Esophagus squamous epithelium (tissue), 5 donors: ENCODE measurements around the gene CEP128. TPM values are rescaled to one million over a fixed set of nuclear protein-coding genes. Genes with fewer than 3 reads are reported as not detected.

Experiments used
- DNase-seq: peaks from one replicate; lab custom pipeline; 2025; lab: John Stamatoyannopoulos, UW
- H3K27ac ChIP-seq, 4 donors: fragments of 200-600 bp; sonication (generic); one replicate each; pipeline ENCODE4 v1.5.1; 2016 to 2019; ENCODE audit warnings: mild to moderate bottlenecking in 1 of 4
- H3K27me3 ChIP-seq, 4 donors: fragments of 200-600 bp; sonication (generic); 1 replicate in 3 of 4; 2 replicates in 1 of 4; pipeline versions ENCODE4 v1.5.1 to v1.6.0; 2017 to 2021; ENCODE audit warnings: antibody characterized with exemption in 1 of 4
- H3K36me3 ChIP-seq, 3 donors: fragments of 200-600 bp; sonication (generic); one replicate each; pipeline ENCODE4 v1.5.1; 2016 to 2019
- H3K4me1 ChIP-seq, 3 donors: fragments of 200-600 bp; sonication (generic); one replicate each; pipeline ENCODE4 v1.5.1; 2017 to 2019
- H3K4me3 ChIP-seq, 4 donors: fragments of 200-600 bp; sonication (generic); 1 replicate in 3 of 4; 2 replicates in 1 of 4; pipeline ENCODE4 v1.5.1; 2016 to 2019; ENCODE audit warnings: mild to moderate bottlenecking in 2 of 4, moderate library complexity in 1 of 4
- H3K9me3 ChIP-seq, 3 donors: fragments of 200-600 bp; sonication (generic); one replicate each; pipeline ENCODE4 v1.5.1; 2016 to 2019
- POLR2A ChIP-seq, 4 donors: fragments of 450-650 bp; IDR thresholded peaks; one replicate each; pipeline ENCODE4 v1.6.1; 2017; ENCODE audit warnings: antibody characterized with exemption in 4 of 4, mild to moderate bottlenecking in 4 of 4, moderate library complexity in 3 of 4
- WGBS, 2 donors: methylation state at CpG; one replicate each; pipeline ENCODE4 v1.1.5; 2018; 5-methylcytosine and 5-hydroxymethylcytosine counted together
- intact Hi-C: fragments of 100-400 bp; cut with DNase I; formaldehyde crosslinking; loops from one replicate; pipeline ENCODE4 v1.15.0; 2022
- total RNA-seq, 4 donors: library from RNA; depleted of rRNA; stranded (reverse); fragments of >200 nt; gene quantifications; one replicate each; pipeline ENCODE4 v1.1.0, GENCODE V29; 2016
- TF ChIP-seq, protein P1 (sequence below), 6 experiments: fragments of 450-650 bp in 4 of 6; fragments of 200-600 bp in 2 of 6; sonication (generic) in 2 of 6; IDR thresholded peaks; one replicate each; pipeline ENCODE4 v1.5.1; 2016 to 2019; ENCODE audit warnings: antibody characterized with exemption in 6 of 6, mild to moderate bottlenecking in 4 of 6, moderate library complexity in 4 of 6
- donor health status: DM: yes; HTN: yes; CAD: no.

The CEP128 gene
- total RNA-seq, 4 donors from 2014 or later, result 2.0 to 12.6 (median 5.4) TPM

DNA sequence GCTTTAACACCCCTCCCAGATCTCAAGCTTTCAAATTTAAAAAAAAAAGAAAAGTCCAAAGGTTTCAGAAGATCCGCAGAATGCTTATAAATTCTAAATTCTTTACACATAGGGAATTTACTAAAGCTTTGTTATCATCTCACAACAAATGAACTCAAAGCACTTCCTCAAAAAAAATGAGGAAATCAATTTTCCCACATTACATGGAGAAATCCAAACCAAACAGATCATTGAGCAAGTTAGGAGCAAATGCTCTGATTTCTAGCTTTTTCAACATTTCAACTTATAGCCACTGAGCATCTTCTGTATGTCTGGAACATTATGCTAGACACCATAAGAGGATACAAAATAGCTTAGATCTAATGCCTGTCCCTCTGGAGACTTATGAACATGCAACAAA, 161.0 kb downstream of the CEP128 start:
- Histone ChIP-seq H3K36me3 (no peaks in the 10 kb centered on the region), H3K4me1 (no peaks in the 10 kb centered on the region), H3K4me3 (no peak overlapping the region), H3K9me3 (no peaks in the 10 kb centered on the region), H3K27me3 (no peaks in the 10 kb centered on the region), H3K27ac (no peak overlapping the region)
- DNase-seq, result no peak
- intact Hi-C loops, result no loop called here
- TF ChIP-seq POLR2A (IDR thresholded peaks at IDR 0.05), result no peak
- TF ChIP-seq, protein P1, sequence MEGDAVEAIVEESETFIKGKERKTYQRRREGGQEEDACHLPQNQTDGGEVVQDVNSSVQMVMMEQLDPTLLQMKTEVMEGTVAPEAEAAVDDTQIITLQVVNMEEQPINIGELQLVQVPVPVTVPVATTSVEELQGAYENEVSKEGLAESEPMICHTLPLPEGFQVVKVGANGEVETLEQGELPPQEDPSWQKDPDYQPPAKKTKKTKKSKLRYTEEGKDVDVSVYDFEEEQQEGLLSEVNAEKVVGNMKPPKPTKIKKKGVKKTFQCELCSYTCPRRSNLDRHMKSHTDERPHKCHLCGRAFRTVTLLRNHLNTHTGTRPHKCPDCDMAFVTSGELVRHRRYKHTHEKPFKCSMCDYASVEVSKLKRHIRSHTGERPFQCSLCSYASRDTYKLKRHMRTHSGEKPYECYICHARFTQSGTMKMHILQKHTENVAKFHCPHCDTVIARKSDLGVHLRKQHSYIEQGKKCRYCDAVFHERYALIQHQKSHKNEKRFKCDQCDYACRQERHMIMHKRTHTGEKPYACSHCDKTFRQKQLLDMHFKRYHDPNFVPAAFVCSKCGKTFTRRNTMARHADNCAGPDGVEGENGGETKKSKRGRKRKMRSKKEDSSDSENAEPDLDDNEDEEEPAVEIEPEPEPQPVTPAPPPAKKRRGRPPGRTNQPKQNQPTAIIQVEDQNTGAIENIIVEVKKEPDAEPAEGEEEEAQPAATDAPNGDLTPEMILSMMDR (IDR thresholded peaks at IDR 0.05), result no peak
- WGBS, 2 donors, result 54 to 96% methylated on average over 1 of the region's 1 CpG

DNA sequence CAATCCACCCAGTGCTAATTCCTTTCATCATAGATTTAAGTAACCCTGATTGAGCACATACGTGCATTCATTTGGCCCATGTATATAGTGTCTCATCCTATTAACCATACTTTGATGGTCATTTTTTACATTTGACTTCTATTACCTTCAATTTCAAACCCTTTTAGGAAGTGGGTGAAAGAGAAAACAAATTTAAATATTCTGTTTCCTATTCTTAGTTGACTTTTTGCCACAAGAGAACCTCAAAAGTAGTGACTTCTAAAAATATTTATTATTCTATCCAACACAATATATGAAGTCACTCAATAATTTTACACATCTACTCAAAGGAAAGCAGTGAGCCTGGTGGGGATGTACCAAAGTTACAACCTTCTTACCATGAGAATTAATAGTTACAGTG, 164.9 kb downstream of the CEP128 start:
- Histone ChIP-seq H3K27ac (no peak overlapping the region), H3K4me3 (no peak overlapping the region), H3K9me3 (no peaks in the 10 kb centered on the region), H3K36me3 (no peaks in the 10 kb centered on the region), H3K4me1 (no peaks in the 10 kb centered on the region), H3K27me3 (no peaks in the 10 kb centered on the region)
- WGBS, 2 donors, result 100% methylated on average over 1 of the region's 1 CpG
- TF ChIP-seq, protein P1 (IDR thresholded peaks at IDR 0.05), result no peak
- no peak for TF ChIP-seq POLR2A (IDR thresholded peaks at IDR 0.05)
- intact Hi-C loops, result no loop called here
- no peak for DNase-seq

DNA sequence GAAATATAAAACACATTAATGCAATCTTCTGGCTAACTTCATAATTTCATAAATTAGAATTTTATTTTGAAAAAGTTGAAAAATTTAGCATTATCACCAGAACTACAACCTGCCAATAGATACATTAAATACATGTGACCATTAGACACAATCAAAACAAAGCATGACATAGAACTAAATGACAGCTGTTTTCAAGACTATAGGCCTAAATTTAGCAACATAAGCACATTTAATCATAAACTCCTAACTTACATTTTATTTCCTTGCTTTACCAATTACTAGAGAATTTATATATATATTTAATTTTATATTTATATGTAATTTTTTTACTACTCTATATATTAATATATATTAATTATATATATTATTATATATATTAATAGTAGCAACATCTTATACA, 165.4 kb downstream of the CEP128 start:
- H3K4me3 ChIP-seq, result no peak overlapping the region
- DNase-seq, result no peak
- no peaks in the 10 kb centered on the region for H3K27me3 ChIP-seq
- H3K36me3 ChIP-seq, result no peaks in the 10 kb centered on the region
- no peaks in the 10 kb centered on the region for H3K4me1 ChIP-seq
- no peak overlapping the region for H3K27ac ChIP-seq
- intact Hi-C loops, result no loop called here
- H3K9me3 ChIP-seq, result no peaks in the 10 kb centered on the region
- TF ChIP-seq, protein P1 (IDR thresholded peaks at IDR 0.05), result no peak
- no peak for TF ChIP-seq POLR2A (IDR thresholded peaks at IDR 0.05)

DNA sequence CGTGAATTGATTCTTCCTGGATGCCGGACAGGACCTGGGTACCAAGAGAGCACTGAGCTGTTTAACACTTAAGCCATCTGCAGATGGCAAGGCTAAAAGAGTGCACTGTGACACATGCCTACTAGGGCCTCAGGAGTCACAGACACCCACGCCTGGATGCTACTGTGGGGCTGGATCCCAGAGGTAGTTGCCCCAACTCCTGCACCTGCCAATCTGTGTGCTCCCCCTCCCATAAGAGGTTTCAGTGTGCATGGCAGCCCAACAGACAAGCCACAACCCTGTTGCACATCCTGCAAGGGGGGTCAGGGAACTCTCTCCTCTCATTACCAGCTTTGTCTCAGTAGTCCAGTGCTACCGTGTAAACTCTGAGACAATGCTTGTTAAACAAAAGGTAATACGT, 169.0 kb downstream of the CEP128 start:
- TF ChIP-seq POLR2A (IDR thresholded peaks at IDR 0.05), result no peak
- TF ChIP-seq, protein P1 (IDR thresholded peaks at IDR 0.05), result no peak
- peaks cover 0 to 4% (median 0%) of the 10 kb centered on the region in 3 donors for H3K4me1 ChIP-seq
- H3K27me3 ChIP-seq, result no peaks in the 10 kb centered on the region
- H3K9me3 ChIP-seq, result no peaks in the 10 kb centered on the region
- intact Hi-C loops, result no loop called here
- no peak overlapping the region for H3K27ac ChIP-seq
- H3K36me3 ChIP-seq, result no peaks in the 10 kb centered on the region
- WGBS, 2 donors, result 92 to 100% methylated on average over 2 to 5 of the region's 5 CpGs
- no peak overlapping the region for H3K4me3 ChIP-seq
- no peak for DNase-seq

DNA sequence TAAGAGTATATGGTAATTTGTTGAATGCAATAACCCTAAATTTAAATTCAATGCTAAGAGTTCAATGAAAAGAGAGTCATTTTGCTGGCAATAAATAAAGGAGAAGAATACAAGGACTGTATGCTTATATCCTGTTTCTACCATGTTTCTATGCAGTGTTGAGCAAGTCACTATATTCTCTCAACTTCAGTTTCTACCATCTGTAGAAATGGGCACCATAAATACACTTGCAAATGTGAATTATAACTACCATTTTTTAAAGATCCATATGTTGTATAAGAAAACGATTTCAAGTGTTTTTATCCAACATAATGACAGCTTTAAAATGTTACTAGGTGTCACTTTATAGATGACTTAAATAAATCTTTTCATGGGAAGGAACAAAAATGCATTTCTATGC, 170.3 kb downstream of the CEP128 start:
- Histone ChIP-seq H3K4me1 (peaks cover 0 to 4% (median 0%) of the 10 kb centered on the region in 3 donors), H3K4me3 (no peak overlapping the region), H3K27ac (no peak overlapping the region), H3K36me3 (no peaks in the 10 kb centered on the region), H3K27me3 (no peaks in the 10 kb centered on the region), H3K9me3 (no peaks in the 10 kb centered on the region)
- intact Hi-C loops, result no loop called here
- WGBS, 2 donors, result 82 to 83% methylated on average over 1 of the region's 1 CpG
- TF ChIP-seq, protein P1 (IDR thresholded peaks at IDR 0.05), result no peak
- no peak for TF ChIP-seq POLR2A (IDR thresholded peaks at IDR 0.05)
- DNase-seq, result no peak
